ENCODE results near the gene TSPY10.
"Not testable (repeated sequence)": the region's sequence is repeated elsewhere in the genome, so short reads cannot be mapped to it uniquely, and the experiment has no call there.

The TSPY10 gene

GRCh38 chrY:9527580-9527979 is at the start of gene TSPY10:
Gene TSPY10, plus strand, starts transcription at chrY:9527880. Its CDS starts 46 bp downstream, at chrY:9527926.
- DNase-seq; intact Hi-C loops (cut with DNase I): not testable (repeated sequence)

GRCh38 chrY:9486967-9487366 is 40.7 kb upstream of the TSPY10 start, which contains the start of gene TSPY9:
Gene TSPY9, plus strand, starts transcription at chrY:9487267. Its CDS starts 46 bp downstream, at chrY:9487313.
- DNase-seq; intact Hi-C loops (cut with DNase I): not testable (repeated sequence)

- DNase-seq; intact Hi-C loops (cut with DNase I): not testable (repeated sequence)
Measured at GRCh38 chrY:9504396-9504795, 23.3 kb upstream of the TSPY10 start.

GRCh38 chrY:9516287-9516686 is 11.4 kb upstream of the TSPY10 start:
- intact Hi-C loops (cut with DNase I); DNase-seq: not testable (repeated sequence)
